Fibroblast of mammary gland (primary cell): ENCODE results near the gene AHSP.

Experiments used
- DNase-seq: peaks from one replicate; pipeline ENCODE4 v3.0.0-alpha.2; 2010; ENCODE audit warnings: low read depth
- H3K4me3 ChIP-seq: 2 replicates; pipeline ENCODE4 v1.5.1; 2011; ENCODE audit warnings: low read depth, mild to moderate bottlenecking, low read length, moderate library complexity; ENCODE audit not compliant: control insufficient read depth
- TF ChIP-seq, protein P1 (sequence below): conservative IDR thresholded peaks from 2 replicates; pipeline ENCODE4 v1.5.1; 2011; ENCODE audit warnings: low read depth, low read length, inconsistent platforms; ENCODE audit not compliant: control insufficient read depth, insufficient read depth

AHSP gene

GRCh38 chr16:31485571-31485970 lies 42.1 kb upstream of the AHSP start:
- no peak overlapping the region for H3K4me3 ChIP-seq
- TF ChIP-seq, protein P1, sequence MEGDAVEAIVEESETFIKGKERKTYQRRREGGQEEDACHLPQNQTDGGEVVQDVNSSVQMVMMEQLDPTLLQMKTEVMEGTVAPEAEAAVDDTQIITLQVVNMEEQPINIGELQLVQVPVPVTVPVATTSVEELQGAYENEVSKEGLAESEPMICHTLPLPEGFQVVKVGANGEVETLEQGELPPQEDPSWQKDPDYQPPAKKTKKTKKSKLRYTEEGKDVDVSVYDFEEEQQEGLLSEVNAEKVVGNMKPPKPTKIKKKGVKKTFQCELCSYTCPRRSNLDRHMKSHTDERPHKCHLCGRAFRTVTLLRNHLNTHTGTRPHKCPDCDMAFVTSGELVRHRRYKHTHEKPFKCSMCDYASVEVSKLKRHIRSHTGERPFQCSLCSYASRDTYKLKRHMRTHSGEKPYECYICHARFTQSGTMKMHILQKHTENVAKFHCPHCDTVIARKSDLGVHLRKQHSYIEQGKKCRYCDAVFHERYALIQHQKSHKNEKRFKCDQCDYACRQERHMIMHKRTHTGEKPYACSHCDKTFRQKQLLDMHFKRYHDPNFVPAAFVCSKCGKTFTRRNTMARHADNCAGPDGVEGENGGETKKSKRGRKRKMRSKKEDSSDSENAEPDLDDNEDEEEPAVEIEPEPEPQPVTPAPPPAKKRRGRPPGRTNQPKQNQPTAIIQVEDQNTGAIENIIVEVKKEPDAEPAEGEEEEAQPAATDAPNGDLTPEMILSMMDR, result no peak
- no peak for DNase-seq

DNA sequence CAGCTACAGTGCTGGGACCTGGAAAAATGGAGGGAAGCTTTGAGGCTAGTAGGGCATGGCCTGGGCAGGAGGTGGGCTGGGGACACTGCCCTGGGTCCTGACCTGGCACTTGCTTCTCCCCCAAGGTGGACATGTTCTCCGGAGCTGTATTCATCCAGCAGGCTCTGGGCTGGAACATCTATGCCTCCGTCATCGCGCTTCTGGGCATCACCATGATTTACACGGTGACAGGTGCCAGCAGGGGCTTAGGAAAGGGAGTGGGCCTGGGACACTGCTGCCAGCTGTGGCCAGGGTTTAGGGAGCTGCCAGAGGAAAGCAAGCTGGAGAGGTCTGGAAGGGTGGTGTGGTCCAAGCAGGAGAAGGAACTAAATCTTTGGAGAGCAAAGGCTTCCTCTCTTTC lies 41.7 kb upstream of the AHSP start:
- DNase-seq, result no peak
- no peak overlapping the region for H3K4me3 ChIP-seq
- TF ChIP-seq, protein P1, result no peak

- H3K4me3 ChIP-seq, result peak overlapping the region; percentile 46
- TF ChIP-seq, protein P1, result no peak
Observed at GRCh38 chr16:31487071-31487719, 40.5 kb upstream of the AHSP start.

GRCh38 chr16:31487720-31488467 lies 39.8 kb upstream of the AHSP start:
- H3K4me3 ChIP-seq, result peak overlapping the region; percentile 46
- no peak for DNase-seq
- TF ChIP-seq, protein P1, result no peak

More at GRCh38 chr16:31487071-31487719, 40.5 kb upstream of the AHSP start:
- DNase-seq, result no peak

DNA sequence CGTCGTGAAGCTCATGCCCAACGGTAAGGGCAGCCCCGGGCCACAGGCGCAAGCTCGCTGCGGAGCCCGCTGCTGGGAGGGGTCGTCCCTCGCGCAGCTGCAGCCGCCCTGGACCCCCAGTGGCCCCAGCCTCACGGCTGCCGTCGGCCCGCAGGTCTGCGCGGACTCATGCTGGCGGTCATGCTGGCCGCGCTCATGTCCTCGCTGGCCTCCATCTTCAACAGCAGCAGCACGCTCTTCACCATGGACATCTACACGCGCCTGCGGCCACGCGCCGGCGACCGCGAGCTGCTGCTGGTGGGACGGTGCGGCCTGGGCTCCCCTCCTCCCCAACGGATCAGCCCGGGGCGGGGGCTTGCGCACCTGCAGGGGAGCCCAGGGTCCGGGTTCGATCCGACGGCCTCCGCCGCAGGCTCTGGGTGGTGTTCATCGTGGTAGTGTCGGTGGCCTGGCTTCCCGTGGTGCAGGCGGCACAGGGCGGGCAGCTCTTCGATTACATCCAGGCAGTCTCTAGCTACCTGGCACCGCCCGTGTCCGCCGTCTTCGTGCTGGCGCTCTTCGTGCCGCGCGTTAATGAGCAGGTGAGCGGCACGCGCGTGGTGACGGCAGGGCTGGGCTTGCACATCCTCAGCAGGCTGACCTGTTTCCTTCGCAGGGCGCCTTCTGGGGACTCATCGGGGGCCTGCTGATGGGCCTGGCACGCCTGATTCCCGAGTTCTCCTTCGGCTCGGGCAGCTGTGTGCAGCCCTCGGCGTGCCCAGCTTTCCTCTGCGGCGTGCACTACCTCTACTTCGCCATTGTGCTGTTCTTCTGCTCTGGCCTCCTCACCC lies 39.0 kb upstream of the AHSP start:
- no peak overlapping the region for H3K4me3 ChIP-seq
- TF ChIP-seq, protein P1, result no peak
- DNase-seq, result no peak

DNA sequence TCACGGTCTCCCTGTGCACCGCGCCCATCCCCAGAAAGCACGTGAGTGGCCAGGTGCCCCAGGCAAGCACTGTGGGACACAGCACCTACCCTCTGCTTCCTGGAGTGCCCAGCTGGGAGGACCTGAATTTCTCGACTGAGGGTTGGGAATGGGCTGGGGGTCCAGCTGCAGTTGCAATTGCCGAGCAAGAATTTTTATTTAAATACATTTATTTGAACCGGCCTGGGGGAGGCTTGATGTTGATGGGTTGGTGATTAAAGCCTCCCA lies 38.5 kb upstream of the AHSP start:
- no peak overlapping the region for H3K4me3 ChIP-seq
- TF ChIP-seq, protein P1, result no peak
- DNase-seq, result no peak
